ENCODE measurements around the gene DNASE1L2. TPM values are rescaled to one million over a fixed set of nuclear protein-coding genes. Genes with fewer than 3 reads are reported as not detected.
"Not testable (repeated sequence)": the region's sequence is repeated elsewhere in the genome, so short reads cannot be mapped to it uniquely, and the experiment has no call there.

Gene DNASE1L2
- total RNA-seq, 2 experiments from 2014 or later: 6.6 to 9.8 TPM

DNA sequence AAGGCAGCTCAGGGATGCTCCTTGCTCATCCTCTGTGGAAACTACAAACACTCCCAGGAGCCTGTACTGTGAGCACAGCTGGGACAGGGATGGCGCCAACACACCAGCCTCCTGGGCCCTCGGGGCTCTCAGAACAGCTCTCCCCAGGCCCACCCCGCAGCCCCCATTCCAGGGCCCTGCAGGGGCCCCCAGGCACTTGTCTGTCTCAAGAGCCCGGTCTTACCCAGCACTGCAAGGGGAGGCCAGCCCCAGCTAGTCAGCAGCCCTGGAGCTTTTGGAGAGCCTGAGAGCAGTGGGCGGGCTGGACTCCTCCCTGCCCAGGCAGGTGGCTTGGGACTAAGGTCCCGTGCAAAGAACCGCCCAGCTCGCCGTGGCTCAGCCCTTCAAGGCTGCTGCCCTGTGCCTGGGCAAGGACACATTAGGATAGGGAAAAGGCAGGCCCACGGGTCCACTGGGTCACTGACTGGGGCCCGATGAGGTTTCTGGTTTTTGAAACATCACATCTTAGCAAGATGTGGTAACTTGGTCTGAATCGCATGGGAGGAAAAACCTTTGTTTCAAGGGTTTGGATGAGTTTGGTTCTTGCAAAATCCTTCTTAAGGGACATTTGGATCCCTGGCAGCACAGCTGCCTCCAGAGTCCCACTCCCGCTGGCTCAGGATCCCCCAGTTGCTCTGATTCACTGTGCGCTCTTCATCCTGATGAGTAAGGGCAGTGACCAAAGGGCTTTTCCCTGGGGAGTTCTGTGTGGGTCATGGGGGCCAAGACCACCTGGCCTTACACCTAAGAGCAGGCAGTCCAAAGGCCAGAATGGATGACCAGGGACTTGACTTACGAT is 2.8 kb downstream of the DNASE1L2 start:
- H4K20me1 ChIP-seq (ENCODE audit: insufficient read depth, low read length): no peaks in the 10 kb centered on the region
- H3K9me2 ChIP-seq (ENCODE audit: insufficient read depth, low read length): no peaks in the 10 kb centered on the region
- H3K4me2 ChIP-seq (ENCODE audit: low read length): no peak overlapping the region
- DNase-seq (ENCODE audit: low spot score): no peak
- H3K4me1 ChIP-seq (ENCODE audit: insufficient read depth, low read length, poor library complexity, severe bottlenecking): no peaks in the 10 kb centered on the region
- H3K27ac ChIP-seq (ENCODE audit: low read depth, low read length, poor library complexity, severe bottlenecking): no peak overlapping the region
- H3K4me3 ChIP-seq (ENCODE audit: low read depth, low read length, poor library complexity, severe bottlenecking): no peak overlapping the region
- H3K9me3 ChIP-seq (ENCODE audit: low read length): no peaks in the 10 kb centered on the region
- CTCF ChIA-PET (ENCODE audit: unreplicated experiment): no interaction called here
- POLR2A ChIA-PET: no interaction called here
- intact Hi-C loops (cut with micrococcal nuclease; ENCODE audit: unreplicated experiment): no loop called here
- no peak overlapping the region for H2AFZ ChIP-seq (ENCODE audit: low read length)
- TF ChIP-seq CTCF (conservative IDR thresholded peaks at IDR 0.05; ENCODE audit: low read length): no peak
- H3K79me2 ChIP-seq (ENCODE audit: insufficient read depth, low read depth, low read length): no peaks in the 10 kb centered on the region
- no TSS peak for BruUV-seq (replicated peaks)
- H3K36me3 ChIP-seq (ENCODE audit: insufficient read depth, low read length): peaks cover 83% of the 10 kb centered on the region

GRCh38 chr16:2240331-2240730 is 4.1 kb downstream of the DNASE1L2 start:
- H2AFZ ChIP-seq (ENCODE audit: low read length); DNase-seq (ENCODE audit: low spot score); H3K27ac ChIP-seq (ENCODE audit: low read depth, low read length, poor library complexity, severe bottlenecking); H3K9me2 ChIP-seq (ENCODE audit: insufficient read depth, low read length); intact Hi-C loops (cut with micrococcal nuclease; ENCODE audit: unreplicated experiment); BruUV-seq (replicated peaks); CTCF ChIA-PET (ENCODE audit: unreplicated experiment); H3K4me1 ChIP-seq (ENCODE audit: insufficient read depth, low read length, poor library complexity, severe bottlenecking); H3K4me2 ChIP-seq (ENCODE audit: low read length); H3K79me2 ChIP-seq (ENCODE audit: insufficient read depth, low read depth, low read length); H3K9me3 ChIP-seq (ENCODE audit: low read length); H4K20me1 ChIP-seq (ENCODE audit: insufficient read depth, low read length); H3K4me3 ChIP-seq (ENCODE audit: low read depth, low read length, poor library complexity, severe bottlenecking): not testable (repeated sequence)
- POLR2A ChIA-PET: interaction anchor here (1.3 kb wide), 1 partner anchor 11 kb away, joined by 3 read pairs; the partner anchor contains the start of gene ECI1
- H3K36me3 ChIP-seq (ENCODE audit: insufficient read depth, low read length): peaks cover 84% of the 10 kb centered on the region

DNA sequence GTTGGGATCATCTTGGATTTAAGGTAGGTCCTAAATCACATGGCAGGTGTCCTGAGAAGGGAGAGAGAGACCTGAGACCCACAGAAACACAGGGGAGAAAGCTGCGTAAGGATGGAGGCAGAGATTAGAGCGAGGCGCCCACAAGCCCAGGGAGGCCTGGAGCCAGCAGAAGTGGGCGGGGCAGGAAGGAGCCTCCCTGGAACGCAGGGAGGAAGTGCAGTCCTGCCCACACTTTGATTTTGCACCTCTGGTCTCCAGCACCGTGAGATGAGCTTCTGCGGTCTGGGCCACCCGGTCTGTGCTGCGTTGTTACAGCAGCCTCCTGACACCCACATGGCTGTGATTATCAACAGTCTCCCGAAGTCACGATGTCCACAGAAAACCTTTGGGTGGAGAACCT is 6.4 kb downstream of the DNASE1L2 start:
- H3K4me2 ChIP-seq (ENCODE audit: low read length): no peak overlapping the region
- no peaks in the 10 kb centered on the region for H3K4me1 ChIP-seq (ENCODE audit: insufficient read depth, low read length, poor library complexity, severe bottlenecking)
- intact Hi-C loops (cut with micrococcal nuclease; ENCODE audit: unreplicated experiment): no loop called here
- H3K4me3 ChIP-seq (ENCODE audit: low read depth, low read length, poor library complexity, severe bottlenecking): no peak overlapping the region
- H2AFZ ChIP-seq (ENCODE audit: low read length): no peak overlapping the region
- no TSS peak for BruUV-seq (replicated peaks)
- H3K9me3 ChIP-seq (ENCODE audit: low read length): no peaks in the 10 kb centered on the region
- no peaks in the 10 kb centered on the region for H3K79me2 ChIP-seq (ENCODE audit: insufficient read depth, low read depth, low read length)
- no peak overlapping the region for H3K27ac ChIP-seq (ENCODE audit: low read depth, low read length, poor library complexity, severe bottlenecking)
- no peak for DNase-seq (ENCODE audit: low spot score)
- POLR2A ChIA-PET: no interaction called here
- TF ChIP-seq EZH2phosphoT487 (IDR thresholded peaks at IDR 0.05; ENCODE audit: borderline replicate concordance, low read depth, low read length): no peak
- TF ChIP-seq CTCF (conservative IDR thresholded peaks at IDR 0.05; ENCODE audit: low read length): no peak
- no peaks in the 10 kb centered on the region for H3K9me2 ChIP-seq (ENCODE audit: insufficient read depth, low read length)
- H3K36me3 ChIP-seq (ENCODE audit: insufficient read depth, low read length): peaks cover 78% of the 10 kb centered on the region
- no peaks in the 10 kb centered on the region for H4K20me1 ChIP-seq (ENCODE audit: insufficient read depth, low read length)
- CTCF ChIA-PET (ENCODE audit: unreplicated experiment): no interaction called here

All from OCI-LY7 (cell line).